H9 (cell line): Measurements from ENCODE around the gene LYST. TPM values are rescaled to one million over a fixed set of nuclear protein-coding genes. Genes with fewer than 3 reads are reported as not detected.

Experiments
- DNase-seq: peaks from one replicate; pipeline ENCODE4 v3.0.0-alpha.2; 2017
- H2AFZ ChIP-seq: one replicate; pipeline ENCODE4 v1.6.1; 2013; ENCODE audit warnings: mild to moderate bottlenecking, low read length, control low read depth, moderate library complexity
- H2AK5ac ChIP-seq: 2 replicates; pipeline ENCODE4 v1.6.1; 2013; ENCODE audit warnings: low read length, control low read depth, mixed read lengths; ENCODE audit not compliant: insufficient read length
- H2BK120ac ChIP-seq: one replicate; pipeline ENCODE4 v1.6.1; 2013; ENCODE audit warnings: low read depth, mild to moderate bottlenecking, low read length, control low read depth, inconsistent platforms; ENCODE audit not compliant: poor library complexity, severe bottlenecking
- H2BK12ac ChIP-seq: 2 replicates; pipeline ENCODE4 v1.6.1; 2013; ENCODE audit warnings: low read length, control low read depth, mixed read lengths, low read depth; ENCODE audit not compliant: insufficient read length
- H2BK15ac ChIP-seq: 2 replicates; pipeline ENCODE4 v1.6.1; 2013; ENCODE audit warnings: low read depth, low read length, control low read depth
- H2BK20ac ChIP-seq: one replicate; pipeline ENCODE4 v1.6.1; 2013; ENCODE audit warnings: low read depth, mild to moderate bottlenecking, low read length, control low read depth, inconsistent platforms; ENCODE audit not compliant: poor library complexity, severe bottlenecking
- H2BK5ac ChIP-seq: 2 replicates; pipeline ENCODE4 v1.6.1; 2013; ENCODE audit warnings: low read length, control low read depth, mixed read lengths; ENCODE audit not compliant: insufficient read length
- H3K14ac ChIP-seq: 2 replicates; pipeline ENCODE4 v1.6.1; 2013; ENCODE audit warnings: low read length, control low read depth; ENCODE audit not compliant: insufficient read depth
- H3K18ac ChIP-seq: 2 replicates; pipeline ENCODE4 v1.6.1; 2013; ENCODE audit warnings: low read depth, mild to moderate bottlenecking, mixed read lengths, low read length, control low read depth; ENCODE audit not compliant: insufficient read length
- H3K23ac ChIP-seq: 2 replicates; pipeline ENCODE4 v1.6.1; 2013; ENCODE audit warnings: low read length, control low read depth, mixed read lengths, low read depth; ENCODE audit not compliant: insufficient read length
- H3K23me2 ChIP-seq: 2 replicates; pipeline ENCODE4 v1.6.1; 2013; ENCODE audit warnings: low read depth, mild to moderate bottlenecking, mixed read lengths, low read length, control low read depth; ENCODE audit not compliant: insufficient read length, poor library complexity, severe bottlenecking
- H3K27ac ChIP-seq: 2 replicates; pipeline ENCODE4 v1.5.1; 2013; ENCODE audit warnings: low read length, control low read depth, mixed read lengths, low read depth; ENCODE audit not compliant: insufficient read length
- H3K27me3 ChIP-seq: 2 replicates; pipeline ENCODE4 v1.6.1; 2013; ENCODE audit warnings: low read length, control low read depth, inconsistent platforms; ENCODE audit not compliant: insufficient read depth
- H3K4ac ChIP-seq: 2 replicates; pipeline ENCODE4 v1.6.1; 2013; ENCODE audit warnings: low read depth, mild to moderate bottlenecking, control low read depth, inconsistent platforms, low read length, moderate library complexity
- H3K4me1 ChIP-seq: 2 replicates; pipeline ENCODE4 v1.6.1; 2013; ENCODE audit warnings: low read length, control low read depth, inconsistent platforms; ENCODE audit not compliant: insufficient read depth
- H3K4me2 ChIP-seq: 2 replicates; pipeline ENCODE4 v1.6.1; 2013; ENCODE audit warnings: low read length, control low read depth, mixed read lengths; ENCODE audit not compliant: insufficient read length, insufficient read depth
- H3K56ac ChIP-seq: 2 replicates; pipeline ENCODE4 v1.6.1; 2013; ENCODE audit warnings: low read depth, mild to moderate bottlenecking, mixed read lengths, low read length, control low read depth; ENCODE audit not compliant: insufficient read length
- H3K79me1 ChIP-seq: 2 replicates; pipeline ENCODE4 v1.6.1; 2013; ENCODE audit warnings: low read depth, mild to moderate bottlenecking, moderate library complexity, low read length, control low read depth, inconsistent platforms; ENCODE audit not compliant: insufficient read depth, poor library complexity, severe bottlenecking
- H3K79me2 ChIP-seq: 2 replicates; pipeline ENCODE4 v1.6.1; 2013; ENCODE audit warnings: low read length, control low read depth, inconsistent platforms; ENCODE audit not compliant: insufficient read depth
- H3K9ac ChIP-seq: 2 replicates; pipeline ENCODE4 v1.6.1; 2013; ENCODE audit warnings: low read length, control low read depth, mixed read lengths; ENCODE audit not compliant: insufficient read length; ENCODE audit errors: extremely low read depth
- H3K9me3 ChIP-seq: one replicate; pipeline ENCODE4 v1.6.1; 2013; ENCODE audit warnings: low read depth, low read length, inconsistent platforms; ENCODE audit not compliant: control insufficient read depth
- H3T11ph ChIP-seq: one replicate; pipeline ENCODE4 v1.6.1; 2013; ENCODE audit warnings: mild to moderate bottlenecking, low read length, control low read depth, inconsistent platforms
- H4K20me1 ChIP-seq: one replicate; pipeline ENCODE4 v1.6.1; 2013; ENCODE audit not compliant: control insufficient read depth, insufficient read length, insufficient read depth
- H4K5ac ChIP-seq: 2 replicates; pipeline ENCODE4 v1.6.1; 2013; ENCODE audit warnings: low read depth, mild to moderate bottlenecking, mixed read lengths, low read length, control low read depth; ENCODE audit not compliant: insufficient read length
- H4K8ac ChIP-seq: replicated peaks from 2 replicates; pipeline ENCODE4 v1.6.1; 2013; ENCODE audit warnings: low read length, control low read depth, mixed read lengths, low read depth; ENCODE audit not compliant: insufficient read length
- H4K91ac ChIP-seq: 2 replicates; pipeline ENCODE4 v1.6.1; 2013; ENCODE audit warnings: low read depth, mild to moderate bottlenecking, moderate library complexity, mixed read lengths, low read length, control low read depth; ENCODE audit not compliant: insufficient read length
- H3K27ac Mint-ChIP-seq, 3 experiments: 2 replicates in 2 of 3; 3 replicates in 1 of 3; pipeline ENCODE4 v1.8.0; 2020 to 2021; ENCODE audit warnings: mixed read lengths in 3 of 3, mild to moderate bottlenecking in 1 of 3, moderate library complexity in 1 of 3
- H3K27me3 Mint-ChIP-seq: 2 replicates; pipeline ENCODE4 v1.8.0; 2021; ENCODE audit warnings: low read depth, mild to moderate bottlenecking, moderate library complexity, mixed read lengths
- H3K36me3 Mint-ChIP-seq, 3 experiments: 2 replicates in 2 of 3; 3 replicates in 1 of 3; pipeline ENCODE4 v1.8.0; 2020 to 2021; ENCODE audit warnings: low read depth in 3 of 3, mixed read lengths in 3 of 3; ENCODE audit not compliant: insufficient read depth in 1 of 3
- H3K4me1 Mint-ChIP-seq, 2 experiments: 2 replicates each; pipeline ENCODE4 v1.8.0; 2020; ENCODE audit warnings: mixed read lengths in 2 of 2
- H3K4me3 Mint-ChIP-seq, 2 experiments: 2 replicates in 1 of 2; 3 replicates in 1 of 2; pipeline ENCODE4 v1.8.0; 2020 to 2021; ENCODE audit warnings: mild to moderate bottlenecking in 2 of 2, mixed read lengths in 2 of 2, moderate library complexity in 1 of 2
- H3K9me3 Mint-ChIP-seq, 2 experiments: 2 replicates in 1 of 2; 3 replicates in 1 of 2; pipeline ENCODE4 v1.8.0; 2020; ENCODE audit warnings: mild to moderate bottlenecking in 2 of 2, mixed read lengths in 2 of 2, moderate library complexity in 1 of 2
- WGBS: extraction: QIAGEN DNeasy Blood & Tissue Kit; methylation state at CpG from one replicate; pipeline ENCODE4 v1.1.7; 2013; ENCODE audit warnings: missing lambda C conversion rate, low lambda C conversion rate, mixed read lengths; ENCODE audit not compliant: insufficient read length; ENCODE audit errors: extremely low coverage; 5-methylcytosine and 5-hydroxymethylcytosine counted together
- total RNA-seq: library from RNA; stranded (reverse); gene quantifications from 2 replicates; pipeline ENCODE4 v1.2.1, GENCODE V29; 2021
- TF ChIP-seq, protein P1 (sequence below): fragments of 200-600 bp; sonication (generic); conservative IDR thresholded peaks from 3 replicates; pipeline ENCODE4 v1.8.0; 2021; ENCODE audit warnings: antibody characterized with exemption, mild to moderate bottlenecking

Gene LYST
- total RNA-seq, 1 experiment from 2014 or later, result 0.13 TPM

DNA sequence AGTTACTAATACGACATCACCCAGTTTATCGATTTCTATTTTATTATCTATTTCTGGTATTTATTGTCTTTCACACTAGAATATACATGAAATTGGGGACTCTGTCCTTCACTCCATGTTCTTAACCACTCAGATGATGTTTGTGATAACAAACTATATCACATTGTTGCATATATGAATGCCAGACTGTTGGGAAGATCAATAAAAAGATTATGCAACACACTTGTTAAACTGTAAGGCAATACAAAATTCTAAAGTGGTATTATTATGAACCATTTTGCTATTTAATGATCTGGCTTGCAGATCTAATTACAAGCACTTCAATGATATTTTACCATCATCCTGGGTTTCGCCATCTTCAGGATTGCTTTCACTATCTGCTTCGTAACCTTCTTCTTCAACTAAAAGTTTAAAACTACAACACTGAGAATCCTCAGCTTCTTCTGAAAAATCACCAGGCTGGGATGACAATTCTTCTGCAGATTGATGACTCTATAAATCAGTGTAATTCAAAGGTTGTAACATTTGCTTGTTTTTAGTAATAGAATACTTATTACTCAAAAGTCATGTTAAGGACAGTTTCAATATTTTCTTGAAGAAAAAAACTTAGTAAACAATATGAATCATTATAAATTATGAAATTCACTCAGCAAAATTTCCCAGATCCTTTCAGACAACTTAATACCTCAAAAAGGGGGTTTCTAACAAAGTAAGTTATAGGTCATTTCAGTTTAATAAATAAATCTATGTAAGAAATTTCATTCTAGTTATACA lies 63.9 kb downstream of the LYST start:
- no peak overlapping the region for H4K8ac ChIP-seq
- H3K79me2 ChIP-seq, result no peaks in the 10 kb centered on the region
- no peaks in the 10 kb centered on the region for H4K20me1 ChIP-seq
- TF ChIP-seq, protein P1, sequence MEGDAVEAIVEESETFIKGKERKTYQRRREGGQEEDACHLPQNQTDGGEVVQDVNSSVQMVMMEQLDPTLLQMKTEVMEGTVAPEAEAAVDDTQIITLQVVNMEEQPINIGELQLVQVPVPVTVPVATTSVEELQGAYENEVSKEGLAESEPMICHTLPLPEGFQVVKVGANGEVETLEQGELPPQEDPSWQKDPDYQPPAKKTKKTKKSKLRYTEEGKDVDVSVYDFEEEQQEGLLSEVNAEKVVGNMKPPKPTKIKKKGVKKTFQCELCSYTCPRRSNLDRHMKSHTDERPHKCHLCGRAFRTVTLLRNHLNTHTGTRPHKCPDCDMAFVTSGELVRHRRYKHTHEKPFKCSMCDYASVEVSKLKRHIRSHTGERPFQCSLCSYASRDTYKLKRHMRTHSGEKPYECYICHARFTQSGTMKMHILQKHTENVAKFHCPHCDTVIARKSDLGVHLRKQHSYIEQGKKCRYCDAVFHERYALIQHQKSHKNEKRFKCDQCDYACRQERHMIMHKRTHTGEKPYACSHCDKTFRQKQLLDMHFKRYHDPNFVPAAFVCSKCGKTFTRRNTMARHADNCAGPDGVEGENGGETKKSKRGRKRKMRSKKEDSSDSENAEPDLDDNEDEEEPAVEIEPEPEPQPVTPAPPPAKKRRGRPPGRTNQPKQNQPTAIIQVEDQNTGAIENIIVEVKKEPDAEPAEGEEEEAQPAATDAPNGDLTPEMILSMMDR, result no peak
- no peak for DNase-seq
- no peak overlapping the region for H3K56ac ChIP-seq
- no peak overlapping the region for H3K4ac ChIP-seq
- H2BK15ac ChIP-seq, result no peak overlapping the region
- H3K9me3 ChIP-seq, result no peaks in the 10 kb centered on the region
- H3K79me1 ChIP-seq, result no peaks in the 10 kb centered on the region
- no peaks in the 10 kb centered on the region for H3K4me1 Mint-ChIP-seq
- no peaks in the 10 kb centered on the region for H3K36me3 Mint-ChIP-seq
- H2BK20ac ChIP-seq, result no peak overlapping the region
- H2AK5ac ChIP-seq, result no peak overlapping the region
- no peak overlapping the region for H3K23ac ChIP-seq
- H2AFZ ChIP-seq, result no peak overlapping the region
- no peak overlapping the region for H3K9ac ChIP-seq
- WGBS, result no CpG with 5 or more reads among the region's 4 CpGs
- H3T11ph ChIP-seq, result no peak overlapping the region
- H3K27ac ChIP-seq, result no peak overlapping the region
- H3K14ac ChIP-seq, result no peak overlapping the region
- H3K4me1 ChIP-seq, result no peaks in the 10 kb centered on the region
- H2BK12ac ChIP-seq, result no peak overlapping the region
- no peak overlapping the region for H3K18ac ChIP-seq
- no peak overlapping the region for H4K5ac ChIP-seq
- H3K4me3 Mint-ChIP-seq, result no peak overlapping the region
- H3K23me2 ChIP-seq, result no peaks in the 10 kb centered on the region
- no peak overlapping the region for H3K4me2 ChIP-seq
- no peak overlapping the region for H4K91ac ChIP-seq
- H3K27ac Mint-ChIP-seq, result no peak overlapping the region
- peaks cover 6% of the 10 kb centered on the region; the same call in 1 of the 2 replicates for H3K27me3 Mint-ChIP-seq
- H2BK5ac ChIP-seq, result no peak overlapping the region
- H3K9me3 Mint-ChIP-seq, result no peaks in the 10 kb centered on the region
- no peaks in the 10 kb centered on the region for H3K27me3 ChIP-seq
- H2BK120ac ChIP-seq, result no peak overlapping the region
